ENCODE results near the gene DOK5. TPM values are rescaled to one million over a fixed set of nuclear protein-coding genes. Genes with fewer than 3 reads are reported as not detected.

The DOK5 gene
- total and polyA plus RNA-seq, 4 donors, result 0.37 to 3.1 (median 0.46) TPM

DNA sequence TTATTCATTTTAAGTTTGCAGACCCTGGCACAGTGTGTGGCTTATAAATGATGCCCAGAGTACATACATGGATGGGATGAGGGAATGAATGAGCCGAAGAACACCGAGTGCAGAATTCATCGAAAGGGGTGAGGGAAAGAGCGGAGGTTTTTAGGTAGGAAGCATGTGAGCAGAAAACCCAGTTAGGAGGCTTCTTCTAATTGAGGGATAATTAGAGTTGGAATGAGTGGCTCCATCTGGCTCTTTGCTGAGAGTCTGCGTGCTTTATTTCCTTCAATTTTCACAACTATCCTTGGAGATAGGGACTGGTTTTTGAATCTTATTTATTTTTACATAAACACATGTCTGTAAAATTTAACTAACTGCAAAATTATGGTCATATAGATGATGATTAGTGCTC lies 150.7 kb downstream of the DOK5 start:
- ATAC-seq (ENCODE audit: insufficient read depth, low FRiP score) (no peak), DNase-seq (no peak)
- Histone ChIP-seq H3K4me1 (ENCODE audit: control insufficient read depth in 5 of 5, insufficient read depth in 5 of 5, low read length in 5 of 5) (peaks cover 0 to 34% (median 15%) of the 10 kb centered on the region in 5 donors), H3K4me3 (no peak overlapping the region), H3K27ac (ENCODE audit: low read depth in 1 of 2, low read length in 1 of 2) (no peak overlapping the region), H3K9ac (ENCODE audit: insufficient read depth in 1 of 2, low read length in 2 of 2) (no peak overlapping the region), H3K36me3 (ENCODE audit: control insufficient read depth in 4 of 4, insufficient read depth in 4 of 4, low read length in 4 of 4) (no peaks in the 10 kb centered on the region), H3K27me3 (ENCODE audit: control insufficient read depth in 3 of 3, insufficient read depth in 3 of 3, low read length in 2 of 3) (no peaks in the 10 kb centered on the region), H3K9me3 (ENCODE audit: control insufficient read depth in 4 of 4, insufficient read depth in 3 of 4, low read length in 3 of 4) (no peaks in the 10 kb centered on the region)
- WGBS, 2 donors, result 93 to 96% methylated on average over 5 of the region's 5 CpGs
- no peak for TF ChIP-seq CTCF (IDR thresholded peaks at IDR 0.05; ENCODE audit: control extremely low read depth, extremely low read depth)

DNA sequence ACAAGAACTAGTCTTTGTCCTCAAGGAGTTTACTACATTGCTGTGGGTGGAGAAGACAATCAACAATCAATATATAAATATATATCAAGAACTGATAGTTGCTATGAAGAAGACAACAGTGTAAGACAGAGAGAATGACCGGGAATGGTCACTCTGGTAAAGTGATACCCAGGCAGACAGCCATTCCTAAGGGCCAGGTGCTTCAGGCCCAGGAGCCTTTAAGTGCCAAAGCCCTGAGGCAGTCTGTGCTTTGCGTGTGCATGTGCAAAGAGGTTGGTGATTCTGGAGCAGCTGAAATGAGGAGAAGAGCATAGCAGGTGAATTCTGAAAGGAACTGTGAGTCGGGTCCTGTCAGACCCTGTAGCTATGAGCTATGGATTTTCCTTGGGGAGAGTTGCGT lies 154.2 kb downstream of the DOK5 start:
- H3K4me3 ChIP-seq, result no peak overlapping the region
- no peak for DNase-seq
- no peak for ATAC-seq (ENCODE audit: insufficient read depth, low FRiP score)
- H3K27ac ChIP-seq (ENCODE audit: low read depth in 1 of 2, low read length in 1 of 2), result no peak overlapping the region
- no peak overlapping the region for H3K9ac ChIP-seq (ENCODE audit: insufficient read depth in 1 of 2, low read length in 2 of 2)
- no peaks in the 10 kb centered on the region for H3K36me3 ChIP-seq (ENCODE audit: control insufficient read depth in 4 of 4, insufficient read depth in 4 of 4, low read length in 4 of 4)
- WGBS, 2 donors, result 87 to 89% methylated on average over 4 of the region's 4 CpGs
- H3K9me3 ChIP-seq (ENCODE audit: control insufficient read depth in 4 of 4, insufficient read depth in 3 of 4, low read length in 3 of 4), result no peaks in the 10 kb centered on the region
- no peak for TF ChIP-seq CTCF (IDR thresholded peaks at IDR 0.05; ENCODE audit: control extremely low read depth, extremely low read depth)
- H3K4me1 ChIP-seq (ENCODE audit: control insufficient read depth in 5 of 5, insufficient read depth in 5 of 5, low read length in 5 of 5), result peaks cover 0 to 16% (median 6%) of the 10 kb centered on the region in 5 donors
- no peaks in the 10 kb centered on the region for H3K27me3 ChIP-seq (ENCODE audit: control insufficient read depth in 3 of 3, insufficient read depth in 3 of 3, low read length in 2 of 3)

DNA sequence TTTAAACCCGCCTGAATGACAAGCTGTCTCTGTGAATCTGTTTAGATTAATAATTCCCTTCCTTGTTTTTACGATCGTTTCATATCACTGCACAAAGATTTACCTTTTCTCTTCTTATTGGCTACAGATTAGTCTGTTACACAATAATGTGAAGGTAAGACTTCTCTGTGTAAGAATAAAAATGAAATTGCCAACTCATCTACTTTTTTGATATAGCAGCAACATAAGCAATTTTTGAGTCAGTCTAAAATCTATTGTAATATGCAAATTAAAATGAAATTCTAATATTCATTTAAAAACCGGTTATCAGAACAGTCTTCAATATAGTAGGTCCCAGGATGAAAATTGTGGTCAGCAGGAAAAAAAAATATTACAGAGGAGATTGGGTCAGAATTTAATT lies 155.2 kb downstream of the DOK5 start:
- ATAC-seq (ENCODE audit: insufficient read depth, low FRiP score) (no peak), DNase-seq (no peak)
- peaks cover 0 to 6% (median 3%) of the 10 kb centered on the region in 5 donors for H3K4me1 ChIP-seq (ENCODE audit: control insufficient read depth in 5 of 5, insufficient read depth in 5 of 5, low read length in 5 of 5)
- no peaks in the 10 kb centered on the region for H3K9me3 ChIP-seq (ENCODE audit: control insufficient read depth in 4 of 4, insufficient read depth in 3 of 4, low read length in 3 of 4)
- no peak overlapping the region for H3K27ac ChIP-seq (ENCODE audit: low read depth in 1 of 2, low read length in 1 of 2)
- H3K36me3 ChIP-seq (ENCODE audit: control insufficient read depth in 4 of 4, insufficient read depth in 4 of 4, low read length in 4 of 4), result no peaks in the 10 kb centered on the region
- no peak overlapping the region for H3K4me3 ChIP-seq
- no peak overlapping the region for H3K9ac ChIP-seq (ENCODE audit: insufficient read depth in 1 of 2, low read length in 2 of 2)
- no peaks in the 10 kb centered on the region for H3K27me3 ChIP-seq (ENCODE audit: control insufficient read depth in 3 of 3, insufficient read depth in 3 of 3, low read length in 2 of 3)
- no peak for TF ChIP-seq CTCF (IDR thresholded peaks at IDR 0.05; ENCODE audit: control extremely low read depth, extremely low read depth)
- WGBS, 2 donors, result 66 to 84% methylated on average over 4 of the region's 4 CpGs

DNA sequence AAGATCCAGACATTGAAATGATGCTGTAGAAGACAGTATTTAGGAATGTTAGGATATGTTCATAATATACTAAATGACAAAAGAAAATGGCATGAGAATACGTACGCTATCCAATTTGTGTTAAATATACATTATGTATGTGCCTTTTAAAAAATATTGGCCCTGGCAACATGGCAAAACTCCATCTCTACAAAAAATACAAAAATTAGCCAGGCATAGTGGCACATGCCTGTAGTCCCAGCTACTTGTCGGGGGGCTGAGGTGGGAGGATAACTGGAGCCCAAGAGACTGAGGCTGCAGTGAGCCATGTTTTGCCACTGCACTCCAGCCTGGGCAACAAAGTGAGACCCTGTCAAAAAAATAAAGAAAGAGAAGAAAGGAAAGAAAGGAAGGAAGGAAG lies 155.7 kb downstream of the DOK5 start:
- no peak overlapping the region for H3K9ac ChIP-seq (ENCODE audit: insufficient read depth in 1 of 2, low read length in 2 of 2)
- H3K27me3 ChIP-seq (ENCODE audit: control insufficient read depth in 3 of 3, insufficient read depth in 3 of 3, low read length in 2 of 3), result no peaks in the 10 kb centered on the region
- H3K27ac ChIP-seq (ENCODE audit: low read depth in 1 of 2, low read length in 1 of 2), result no peak overlapping the region
- no peak for TF ChIP-seq CTCF (IDR thresholded peaks at IDR 0.05; ENCODE audit: control extremely low read depth, extremely low read depth)
- WGBS, 2 donors, result 95 to 98% methylated on average over 3 of the region's 3 CpGs
- no peak for ATAC-seq (ENCODE audit: insufficient read depth, low FRiP score)
- peaks cover 0 to 2% (median 0%) of the 10 kb centered on the region in 5 donors for H3K4me1 ChIP-seq (ENCODE audit: control insufficient read depth in 5 of 5, insufficient read depth in 5 of 5, low read length in 5 of 5)
- H3K9me3 ChIP-seq (ENCODE audit: control insufficient read depth in 4 of 4, insufficient read depth in 3 of 4, low read length in 3 of 4), result no peaks in the 10 kb centered on the region
- no peak overlapping the region for H3K4me3 ChIP-seq
- no peak for DNase-seq
- H3K36me3 ChIP-seq (ENCODE audit: control insufficient read depth in 4 of 4, insufficient read depth in 4 of 4, low read length in 4 of 4), result no peaks in the 10 kb centered on the region
